Astrocyte (in vitro differentiated cells and primary cell): ENCODE data around the gene MAGI1.
"Not testable (repeated sequence)": the region's sequence is repeated elsewhere in the genome, so short reads cannot be mapped to it uniquely, and the experiment has no call there.

ENCODE experiments used
- EZH2 ChIP-seq: IDR thresholded peaks from 2 replicates; pipeline ENCODE4 v1.6.1; 2012; ENCODE audit warnings: mild to moderate bottlenecking, low read length, inconsistent platforms; ENCODE audit not compliant: insufficient read depth
- TF ChIP-seq, protein P1 (sequence below): IDR thresholded peaks from 2 replicates; pipeline ENCODE4 v1.5.1; 2011; ENCODE audit warnings: low read depth, mild to moderate bottlenecking, inconsistent platforms, low read length, moderate library complexity; ENCODE audit not compliant: insufficient read depth

DNA sequence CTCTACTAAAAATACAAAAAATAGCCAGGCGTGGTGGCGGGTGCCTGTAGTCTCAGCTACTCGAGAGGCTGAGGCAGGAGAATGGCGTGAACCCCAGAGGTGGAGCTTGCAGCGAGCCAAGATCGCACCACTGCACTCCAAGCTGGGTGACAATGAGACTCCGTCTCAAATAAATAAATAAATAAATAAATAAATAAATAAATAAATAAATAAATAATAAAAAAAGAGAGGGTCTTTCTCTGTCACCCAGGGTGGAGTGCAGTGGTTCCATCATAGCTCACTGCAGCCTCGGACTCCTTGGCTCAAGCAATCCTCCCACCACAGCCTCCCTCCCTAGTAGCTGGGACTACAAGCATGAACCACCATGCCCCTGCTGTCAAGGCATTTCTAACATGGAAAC lies 11.6 kb downstream of the MAGI1 start:
- TF ChIP-seq, protein P1, sequence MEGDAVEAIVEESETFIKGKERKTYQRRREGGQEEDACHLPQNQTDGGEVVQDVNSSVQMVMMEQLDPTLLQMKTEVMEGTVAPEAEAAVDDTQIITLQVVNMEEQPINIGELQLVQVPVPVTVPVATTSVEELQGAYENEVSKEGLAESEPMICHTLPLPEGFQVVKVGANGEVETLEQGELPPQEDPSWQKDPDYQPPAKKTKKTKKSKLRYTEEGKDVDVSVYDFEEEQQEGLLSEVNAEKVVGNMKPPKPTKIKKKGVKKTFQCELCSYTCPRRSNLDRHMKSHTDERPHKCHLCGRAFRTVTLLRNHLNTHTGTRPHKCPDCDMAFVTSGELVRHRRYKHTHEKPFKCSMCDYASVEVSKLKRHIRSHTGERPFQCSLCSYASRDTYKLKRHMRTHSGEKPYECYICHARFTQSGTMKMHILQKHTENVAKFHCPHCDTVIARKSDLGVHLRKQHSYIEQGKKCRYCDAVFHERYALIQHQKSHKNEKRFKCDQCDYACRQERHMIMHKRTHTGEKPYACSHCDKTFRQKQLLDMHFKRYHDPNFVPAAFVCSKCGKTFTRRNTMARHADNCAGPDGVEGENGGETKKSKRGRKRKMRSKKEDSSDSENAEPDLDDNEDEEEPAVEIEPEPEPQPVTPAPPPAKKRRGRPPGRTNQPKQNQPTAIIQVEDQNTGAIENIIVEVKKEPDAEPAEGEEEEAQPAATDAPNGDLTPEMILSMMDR = not testable (repeated sequence)
- TF ChIP-seq EZH2 = not testable (repeated sequence)
